Measurements from ENCODE around the gene TENM3. TPM values are rescaled to one million over a fixed set of nuclear protein-coding genes. Genes with fewer than 3 reads are reported as not detected.
A peak's percentile ranks its signal among the peaks of the same experiment; 100 is the strongest.

Gene TENM3
- total RNA-seq, 1 experiment from 2014 or later, result 5.3 TPM

- no peak for DNase-seq (ENCODE audit: low spot score)
These were observed 373.3 kb downstream of the TENM3 start for GRCh38 chr4:182616476-182616875.

GRCh38 chr4:182619660-182620059 is 376.5 kb downstream of the TENM3 start:
- DNase-seq (ENCODE audit: low spot score), result no peak

GRCh38 chr4:182620111-182620980 is 377.1 kb downstream of the TENM3 start:
- no peak for DNase-seq (ENCODE audit: low spot score)

- no peak for DNase-seq (ENCODE audit: low spot score)
These were observed 381.1 kb downstream of the TENM3 start for GRCh38 chr4:182624281-182624680.

- DNase-seq (ENCODE audit: low spot score), result no peak
These were observed 382.0 kb downstream of the TENM3 start for GRCh38 chr4:182625193-182625592.

- DNase-seq (ENCODE audit: low spot score), result no peak
These were observed 384.8 kb downstream of the TENM3 start for GRCh38 chr4:182627996-182628395.

- DNase-seq (ENCODE audit: low spot score), result no peak
These were observed 385.3 kb downstream of the TENM3 start for GRCh38 chr4:182628544-182628943.

GRCh38 chr4:182629096-182629495 is 385.9 kb downstream of the TENM3 start:
- no peak for DNase-seq (ENCODE audit: low spot score)

- no peak for DNase-seq (ENCODE audit: low spot score)
These were observed 397.3 kb downstream of the TENM3 start for GRCh38 chr4:182640491-182640890.

GRCh38 chr4:182640932-182641331 is 397.7 kb downstream of the TENM3 start:
- no peak for DNase-seq (ENCODE audit: low spot score)

- DNase-seq (ENCODE audit: low spot score), result peak; percentile 9
These were observed 399.6 kb downstream of the TENM3 start for GRCh38 chr4:182642831-182643230.

- no peak for DNase-seq (ENCODE audit: low spot score)
These were observed 400.8 kb downstream of the TENM3 start for GRCh38 chr4:182643801-182644682.

GRCh38 chr4:182644683-182645050 is 401.5 kb downstream of the TENM3 start:
- no peak for DNase-seq (ENCODE audit: low spot score)

- DNase-seq (ENCODE audit: low spot score), result no peak
These were observed 402.3 kb downstream of the TENM3 start for GRCh38 chr4:182645511-182645910.

- no peak for DNase-seq (ENCODE audit: low spot score)
These were observed 404.6 kb downstream of the TENM3 start for GRCh38 chr4:182647646-182648300.

- no peak for DNase-seq (ENCODE audit: low spot score)
These were observed 405.6 kb downstream of the TENM3 start for GRCh38 chr4:182648766-182649165.

GRCh38 chr4:182649698-182650477 is 406.7 kb downstream of the TENM3 start:
- DNase-seq (ENCODE audit: low spot score), result no peak

- no peak for DNase-seq (ENCODE audit: low spot score)
These were observed 410.4 kb downstream of the TENM3 start for GRCh38 chr4:182653596-182653995.

- no peak for DNase-seq (ENCODE audit: low spot score)
These were observed 412.1 kb downstream of the TENM3 start for GRCh38 chr4:182655340-182655739.

- no peak for DNase-seq (ENCODE audit: low spot score)
These were observed 419.3 kb downstream of the TENM3 start for GRCh38 chr4:182662551-182662950.

- no peak for DNase-seq (ENCODE audit: low spot score)
These were observed 428.0 kb downstream of the TENM3 start for GRCh38 chr4:182671231-182671630.
